ENCODE measurements around the gene DDX53.

DDX53 gene

DNA sequence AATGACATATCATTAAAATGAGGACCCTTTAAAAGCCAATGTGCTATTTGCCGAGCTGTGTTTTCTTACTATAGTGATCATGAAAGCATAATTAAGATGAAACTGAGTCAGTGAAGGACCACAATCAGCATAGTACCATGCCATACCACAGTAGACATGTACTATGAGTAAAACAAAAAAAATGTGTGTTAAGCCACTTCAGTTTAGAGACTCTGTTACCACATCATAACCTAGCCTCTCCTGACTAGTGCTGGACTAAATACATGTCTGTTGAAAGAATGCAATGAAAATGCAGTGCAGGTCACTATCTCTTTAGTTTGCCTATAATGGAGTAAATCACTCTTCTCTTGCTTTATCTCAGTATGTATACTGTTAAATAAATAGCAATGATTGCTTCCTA lies 12.3 kb upstream of the DDX53 start:
- Mint-ChIP-seq H3K4me1 (no peaks in the 10 kb centered on the region), H3K4me3 (no peak overlapping the region), H3K9me3 (peaks cover 6% of the 10 kb centered on the region), H3K27ac (ENCODE audit: low read depth) (no peak overlapping the region), H3K36me3 (ENCODE audit: insufficient read depth) (no peaks in the 10 kb centered on the region), H3K27me3 (no peaks in the 10 kb centered on the region)
- DNase-seq (ENCODE audit: low spot score in 2 of 2) (no peak), ATAC-seq (replicated peaks; ENCODE audit: extremely low read depth, poor library complexity, severe bottlenecking) (no peak)

DNA sequence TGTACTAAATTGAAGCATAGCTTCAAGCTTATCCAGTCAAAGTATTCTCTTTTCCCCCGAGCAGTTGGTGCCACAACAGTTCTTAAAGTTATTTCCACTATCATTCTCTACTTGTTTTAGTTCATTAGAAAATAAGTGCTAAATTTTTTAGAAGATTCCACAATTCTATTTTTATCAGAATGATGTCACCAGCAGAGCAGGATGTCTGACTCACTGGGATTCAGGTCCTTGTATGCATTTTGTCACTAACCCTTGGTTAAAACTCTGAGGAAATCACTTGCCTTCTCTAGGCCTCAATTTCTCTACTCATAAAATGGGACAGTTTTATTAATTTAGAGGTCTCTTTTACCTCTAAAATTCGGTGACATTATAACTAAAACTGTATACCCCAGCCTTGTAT lies 3.4 kb downstream of the DDX53 start:
- H3K36me3 Mint-ChIP-seq (ENCODE audit: insufficient read depth) = peaks cover 2% of the 10 kb centered on the region
- H3K27me3 Mint-ChIP-seq = no peaks in the 10 kb centered on the region
- H3K4me1 Mint-ChIP-seq = no peaks in the 10 kb centered on the region
- H3K9me3 Mint-ChIP-seq = peaks cover 6% of the 10 kb centered on the region
- H3K4me3 Mint-ChIP-seq = no peak overlapping the region
- ATAC-seq (replicated peaks; ENCODE audit: extremely low read depth, poor library complexity, severe bottlenecking) (no peak), DNase-seq (ENCODE audit: low spot score in 2 of 2) (no peak)
- H3K27ac Mint-ChIP-seq (ENCODE audit: low read depth) = no peak overlapping the region

GRCh38 chrX:23008431-23009099 lies 8.8 kb downstream of the DDX53 start:
- Mint-ChIP-seq H3K9me3 (peaks cover 6% of the 10 kb centered on the region), H3K27ac (ENCODE audit: low read depth) (no peak overlapping the region), H3K27me3 (no peaks in the 10 kb centered on the region), H3K36me3 (ENCODE audit: insufficient read depth) (no peaks in the 10 kb centered on the region), H3K4me3 (no peak overlapping the region), H3K4me1 (no peaks in the 10 kb centered on the region)
- no peak for DNase-seq (ENCODE audit: low spot score in 2 of 2)
- no peak for ATAC-seq (replicated peaks; ENCODE audit: extremely low read depth, poor library complexity, severe bottlenecking)

GRCh38 chrX:23012162-23012561 lies 12.4 kb downstream of the DDX53 start:
- Mint-ChIP-seq H3K9me3 (peaks cover 2% of the 10 kb centered on the region), H3K4me1 (no peaks in the 10 kb centered on the region), H3K4me3 (no peak overlapping the region), H3K27me3 (no peaks in the 10 kb centered on the region), H3K27ac (ENCODE audit: low read depth) (no peak overlapping the region), H3K36me3 (ENCODE audit: insufficient read depth) (no peaks in the 10 kb centered on the region)
- ATAC-seq (replicated peaks; ENCODE audit: extremely low read depth, poor library complexity, severe bottlenecking) (no peak), DNase-seq (ENCODE audit: low spot score in 2 of 2) (no peak)

DNA sequence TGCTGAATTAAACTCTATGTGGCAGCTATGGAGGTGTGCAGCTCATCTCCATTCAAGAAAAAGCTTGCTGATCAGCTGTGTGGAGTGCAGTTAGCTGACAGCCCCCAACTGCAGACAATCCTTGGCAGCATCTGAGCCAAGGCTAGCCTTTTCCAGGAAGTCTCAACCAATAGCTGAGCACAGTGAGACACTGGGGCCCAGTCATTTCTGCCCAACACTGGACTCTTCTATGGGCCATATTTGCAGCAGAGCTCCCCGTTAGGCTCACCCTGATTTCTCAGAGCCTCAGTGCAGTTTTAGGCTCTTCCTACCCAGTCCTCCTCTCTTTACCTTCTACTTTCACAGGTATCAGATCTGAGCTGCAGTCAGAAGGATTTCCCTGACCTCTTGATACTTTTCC lies 12.9 kb downstream of the DDX53 start:
- Mint-ChIP-seq H3K4me3 (no peak overlapping the region), H3K9me3 (no peaks in the 10 kb centered on the region), H3K4me1 (no peaks in the 10 kb centered on the region), H3K36me3 (ENCODE audit: insufficient read depth) (no peaks in the 10 kb centered on the region), H3K27me3 (no peaks in the 10 kb centered on the region), H3K27ac (ENCODE audit: low read depth) (no peak overlapping the region)
- ATAC-seq (replicated peaks; ENCODE audit: extremely low read depth, poor library complexity, severe bottlenecking) (no peak), DNase-seq (ENCODE audit: low spot score in 2 of 2) (no peak)

DNA sequence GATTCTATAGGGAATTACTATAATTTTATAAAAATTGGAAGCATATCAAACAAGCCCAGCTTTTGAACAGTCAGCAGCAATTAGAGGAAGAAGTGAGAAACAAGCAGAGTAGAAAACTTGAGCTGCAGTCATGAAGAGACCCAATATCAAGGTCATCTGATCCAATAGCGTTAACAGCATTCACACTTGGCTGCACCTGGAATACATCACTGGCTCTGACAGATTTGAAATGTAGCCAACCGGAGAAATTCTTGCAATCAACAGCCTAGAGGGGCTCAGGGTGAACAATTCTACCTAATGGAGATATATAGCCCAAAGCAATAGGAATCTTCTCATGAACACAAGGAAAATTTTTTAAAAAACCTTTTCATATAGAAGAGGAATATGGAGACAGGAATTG lies 13.6 kb downstream of the DDX53 start:
- Mint-ChIP-seq H3K4me3 (no peak overlapping the region), H3K27me3 (no peaks in the 10 kb centered on the region), H3K9me3 (no peaks in the 10 kb centered on the region), H3K27ac (ENCODE audit: low read depth) (no peak overlapping the region), H3K36me3 (ENCODE audit: insufficient read depth) (no peaks in the 10 kb centered on the region), H3K4me1 (no peaks in the 10 kb centered on the region)
- ATAC-seq (replicated peaks; ENCODE audit: extremely low read depth, poor library complexity, severe bottlenecking) (no peak), DNase-seq (ENCODE audit: low spot score in 2 of 2) (no peak)

- Mint-ChIP-seq H3K9me3 (no peaks in the 10 kb centered on the region), H3K4me3 (no peak overlapping the region), H3K27me3 (no peaks in the 10 kb centered on the region), H3K27ac (ENCODE audit: low read depth) (no peak overlapping the region), H3K4me1 (no peaks in the 10 kb centered on the region), H3K36me3 (ENCODE audit: insufficient read depth) (no peaks in the 10 kb centered on the region)
- ATAC-seq (replicated peaks; ENCODE audit: extremely low read depth, poor library complexity, severe bottlenecking) = no peak
- DNase-seq (ENCODE audit: low spot score in 2 of 2) = no peak
Measured at GRCh38 chrX:23031600-23031999, 31.8 kb downstream of the DDX53 start.

GRCh38 chrX:23035493-23035892 lies 35.7 kb downstream of the DDX53 start:
- Mint-ChIP-seq H3K4me3 (no peak overlapping the region), H3K4me1 (no peaks in the 10 kb centered on the region), H3K36me3 (ENCODE audit: insufficient read depth) (no peaks in the 10 kb centered on the region), H3K9me3 (no peaks in the 10 kb centered on the region), H3K27me3 (no peaks in the 10 kb centered on the region), H3K27ac (ENCODE audit: low read depth) (no peak overlapping the region)
- no peak for ATAC-seq (replicated peaks; ENCODE audit: extremely low read depth, poor library complexity, severe bottlenecking)
- no peak for DNase-seq (ENCODE audit: low spot score in 2 of 2)

- DNase-seq (ENCODE audit: low spot score in 2 of 2) (no peak), ATAC-seq (replicated peaks; ENCODE audit: extremely low read depth, poor library complexity, severe bottlenecking) (no peak)
- no peaks in the 10 kb centered on the region for H3K4me1 Mint-ChIP-seq
- H3K27ac Mint-ChIP-seq (ENCODE audit: low read depth) = no peak overlapping the region
- no peak overlapping the region for H3K4me3 Mint-ChIP-seq
- no peaks in the 10 kb centered on the region for H3K27me3 Mint-ChIP-seq
- H3K9me3 Mint-ChIP-seq = no peaks in the 10 kb centered on the region
- H3K36me3 Mint-ChIP-seq (ENCODE audit: insufficient read depth) = no peaks in the 10 kb centered on the region
Measured at GRCh38 chrX:23046443-23046842, 46.7 kb downstream of the DDX53 start.

DNA sequence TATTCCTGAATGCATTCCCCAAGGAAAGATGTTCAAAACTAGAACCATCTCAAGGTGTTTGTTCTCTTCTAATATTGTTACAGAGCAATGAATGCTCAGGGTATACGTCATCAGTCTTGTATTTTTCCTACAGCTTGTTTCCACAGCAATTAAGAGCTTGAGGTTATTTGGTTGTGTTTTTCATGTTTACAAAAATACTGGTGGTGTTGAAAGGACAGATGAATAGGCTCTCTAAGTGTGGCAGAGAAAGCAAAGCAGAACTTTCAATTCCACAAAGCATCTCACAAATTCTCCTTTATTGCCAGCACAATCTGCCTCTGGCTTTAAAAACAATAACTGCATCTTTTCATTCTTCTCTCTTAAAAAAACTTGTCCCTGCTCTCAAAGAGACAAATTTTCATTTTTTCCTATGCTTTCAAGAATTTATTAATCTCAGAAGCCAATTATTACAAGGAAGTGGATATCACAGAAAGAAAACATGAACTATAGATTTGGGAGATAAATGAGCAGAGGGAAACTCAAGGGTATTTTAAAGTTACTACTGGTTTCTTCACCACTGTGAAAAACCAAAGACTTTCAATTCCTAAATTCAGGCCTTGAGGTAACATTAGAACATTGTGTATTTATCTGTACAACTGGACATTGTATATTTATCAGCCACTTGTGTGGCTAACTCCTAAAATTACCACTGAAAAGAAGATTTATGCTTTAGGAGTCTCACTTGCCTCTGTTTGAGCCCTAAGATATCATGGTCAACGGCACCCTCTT lies 49.2 kb downstream of the DDX53 start:
- no peak overlapping the region for H3K27ac Mint-ChIP-seq (ENCODE audit: low read depth)
- no peaks in the 10 kb centered on the region for H3K4me1 Mint-ChIP-seq
- H3K27me3 Mint-ChIP-seq = no peaks in the 10 kb centered on the region
- no peak overlapping the region for H3K4me3 Mint-ChIP-seq
- H3K36me3 Mint-ChIP-seq (ENCODE audit: insufficient read depth) = no peaks in the 10 kb centered on the region
- ATAC-seq (replicated peaks; ENCODE audit: extremely low read depth, poor library complexity, severe bottlenecking) = no peak
- H3K9me3 Mint-ChIP-seq = no peaks in the 10 kb centered on the region
- DNase-seq (ENCODE audit: low spot score in 2 of 2) = no peak

- H3K27ac Mint-ChIP-seq (ENCODE audit: low read depth) = no peak overlapping the region
- no peak overlapping the region for H3K4me3 Mint-ChIP-seq
- peaks cover 5% of the 10 kb centered on the region for H3K9me3 Mint-ChIP-seq
- DNase-seq (ENCODE audit: low spot score in 2 of 2) (no peak), ATAC-seq (replicated peaks; ENCODE audit: extremely low read depth, poor library complexity, severe bottlenecking) (no peak)
- no peaks in the 10 kb centered on the region for H3K27me3 Mint-ChIP-seq
- H3K36me3 Mint-ChIP-seq (ENCODE audit: insufficient read depth) = no peaks in the 10 kb centered on the region
- no peaks in the 10 kb centered on the region for H3K4me1 Mint-ChIP-seq
Measured at GRCh38 chrX:23052324-23052723, 52.6 kb downstream of the DDX53 start.

All from central memory CD8-positive, alpha-beta T cell (primary cell).